Caco-2 (cell line): ENCODE measurements around the gene UST. TPM values are rescaled to one million over a fixed set of nuclear protein-coding genes. Genes with fewer than 3 reads are reported as not detected.

ENCODE experiments used
- BruUV-seq: library from RNA; stranded (reverse); fragments of 400-500 nt; replicated peaks from 2 replicates; lab custom pipeline; 2021; lab: Mats Ljungman, UMichigan
- CTCF ChIA-PET: fragments of 300-600 bp; sonication (Branson Sonifier 250); formaldehyde crosslinking; loops from one replicate; lab custom pipeline; 2022; ENCODE audit warnings: antibody characterized with exemption; lab: Charles Lee
- POLR2A ChIA-PET: fragments of 300-600 bp; sonication (Branson Sonifier 250); formaldehyde crosslinking; loops from one replicate; lab custom pipeline; 2022; ENCODE audit warnings: antibody characterized with exemption; lab: Charles Lee
- DNase-seq, 2 experiments: peaks; one replicate each; pipeline versions ENCODE4 v3.0.0 to v3.0.0-alpha.2; 2020 to 2022
- H3K27me3 ChIP-seq: replicated peaks from 2 replicates; pipeline ENCODE4 v1.6.0; 2011; ENCODE audit warnings: low read length; ENCODE audit not compliant: control insufficient read depth, insufficient read depth
- H3K36me3 ChIP-seq: 2 replicates; pipeline ENCODE4 v1.5.1; 2011; ENCODE audit warnings: low read length; ENCODE audit not compliant: control insufficient read depth, insufficient read depth
- H3K4me1 ChIP-seq: fragments of 250-450 bp; sonication (Bioruptor Pico); 2 replicates; pipeline ENCODE4 v1.5.1; 2020; ENCODE audit warnings: mild to moderate bottlenecking
- H3K4me3 ChIP-seq: 2 replicates; pipeline ENCODE4 v1.5.1; 2011; ENCODE audit warnings: low read depth, mild to moderate bottlenecking, control low read depth, low read length
- H3K9me3 ChIP-seq: fragments of 250-450 bp; sonication (Bioruptor Pico); 2 replicates; pipeline ENCODE4 v1.5.1; 2020; ENCODE audit warnings: mild to moderate bottlenecking, moderate library complexity
- H3K27ac Mint-ChIP-seq: one replicate; pipeline ENCODE4 v1.8.0; 2022; ENCODE audit warnings: mixed read lengths; ENCODE audit not compliant: unreplicated experiment
- H3K27me3 Mint-ChIP-seq: one replicate; pipeline ENCODE4 v1.8.0; 2022; ENCODE audit warnings: mixed read lengths; ENCODE audit not compliant: insufficient read depth, unreplicated experiment
- H3K36me3 Mint-ChIP-seq: one replicate; pipeline ENCODE4 v1.8.0; 2022; ENCODE audit warnings: mild to moderate bottlenecking, mixed read lengths; ENCODE audit not compliant: insufficient read depth, unreplicated experiment
- H3K4me1 Mint-ChIP-seq: one replicate; pipeline ENCODE4 v1.8.0; 2022; ENCODE audit warnings: low read depth, mixed read lengths; ENCODE audit not compliant: unreplicated experiment
- H3K4me3 Mint-ChIP-seq: one replicate; pipeline ENCODE4 v1.8.0; 2022; ENCODE audit warnings: mild to moderate bottlenecking, moderate library complexity, mixed read lengths; ENCODE audit not compliant: unreplicated experiment
- H3K9me3 Mint-ChIP-seq: one replicate; pipeline ENCODE4 v1.8.0; 2022; ENCODE audit warnings: mixed read lengths; ENCODE audit not compliant: unreplicated experiment
- CTCF ChIP-seq, 2 experiments: fragments of 200-600 bp in 1 of 2; IDR thresholded peaks; 1 replicate in 1 of 2; 2 replicates in 1 of 2; pipeline versions ENCODE4 v1.5.1 to v1.8.0; 2011 to 2022; ENCODE audit warnings: antibody characterized with exemption in 1 of 2, control low read depth in 1 of 2, inconsistent platforms in 1 of 2, low read depth in 1 of 2, low read length in 1 of 2, mild to moderate bottlenecking in 1 of 2, moderate library complexity in 1 of 2; ENCODE audit not compliant: insufficient read depth in 1 of 2, severe bottlenecking in 1 of 2, unreplicated experiment in 1 of 2
- intact Hi-C: fragments of 100-400 bp; cut with micrococcal nuclease; formaldehyde crosslinking; loops from one replicate; pipeline ENCODE4 v1.10.0; 2022; ENCODE audit not compliant: unreplicated experiment
- total RNA-seq: library from RNA; stranded (reverse); gene quantifications from 2 replicates; pipeline ENCODE4 v1.2.3, GENCODE V29; 2022

Gene UST
- total RNA-seq, 1 experiment from 2014 or later, result not detected

GRCh38 chr6:148713921-148714320 lies 32.9 kb upstream of the UST start:
- ChIA-PET POLR2A (no interaction called here), CTCF (no interaction called here)
- H3K4me3 Mint-ChIP-seq, result no peak overlapping the region
- H3K9me3 Mint-ChIP-seq, result peaks cover 11% of the 10 kb centered on the region
- H3K27ac Mint-ChIP-seq, result no peak overlapping the region
- intact Hi-C loops, result no loop called here
- no peak overlapping the region for H3K4me3 ChIP-seq
- H3K27me3 ChIP-seq, result no peaks in the 10 kb centered on the region
- H3K9me3 ChIP-seq, result peaks cover 5% of the 10 kb centered on the region; the same call in 1 of the 2 replicates
- H3K36me3 Mint-ChIP-seq, result no peaks in the 10 kb centered on the region
- no peaks in the 10 kb centered on the region for H3K36me3 ChIP-seq
- BruUV-seq, result no TSS peak
- no peak for DNase-seq
- no peaks in the 10 kb centered on the region for H3K4me1 ChIP-seq
- TF ChIP-seq CTCF (IDR thresholded peaks at IDR 0.05; ENCODE audit: insufficient read depth in 1 of 2, low read depth in 1 of 2, low read length in 1 of 2, severe bottlenecking in 1 of 2, unreplicated experiment in 1 of 2), result no peak
- peaks cover 11% of the 10 kb centered on the region for H3K27me3 Mint-ChIP-seq
- no peaks in the 10 kb centered on the region for H3K4me1 Mint-ChIP-seq

- no peak for TF ChIP-seq CTCF (IDR thresholded peaks at IDR 0.05; ENCODE audit: insufficient read depth in 1 of 2, low read depth in 1 of 2, low read length in 1 of 2, severe bottlenecking in 1 of 2, unreplicated experiment in 1 of 2)
- H3K9me3 ChIP-seq, result peaks cover 5% of the 10 kb centered on the region; the same call in 1 of the 2 replicates
- Mint-ChIP-seq H3K27me3 (peaks cover 22% of the 10 kb centered on the region), H3K36me3 (no peaks in the 10 kb centered on the region), H3K4me3 (no peak overlapping the region), H3K9me3 (peaks cover 11% of the 10 kb centered on the region), H3K27ac (no peak overlapping the region), H3K4me1 (no peaks in the 10 kb centered on the region)
- no peak for DNase-seq
- ChIA-PET POLR2A (no interaction called here), CTCF (no interaction called here)
- H3K4me3 ChIP-seq, result no peak overlapping the region
- H3K27me3 ChIP-seq, result no peaks in the 10 kb centered on the region
- H3K36me3 ChIP-seq, result no peaks in the 10 kb centered on the region
- no peaks in the 10 kb centered on the region for H3K4me1 ChIP-seq
- BruUV-seq, result no TSS peak
- intact Hi-C loops, result no loop called here
These were observed 30.0 kb upstream of the UST start for GRCh38 chr6:148716811-148717210.

GRCh38 chr6:148720406-148720805 lies 26.4 kb upstream of the UST start:
- intact Hi-C loops, result no loop called here
- no peak for TF ChIP-seq CTCF (IDR thresholded peaks at IDR 0.05; ENCODE audit: insufficient read depth in 1 of 2, low read depth in 1 of 2, low read length in 1 of 2, severe bottlenecking in 1 of 2, unreplicated experiment in 1 of 2)
- CTCF ChIA-PET, result no interaction called here
- no peak overlapping the region for H3K27ac Mint-ChIP-seq
- Histone ChIP-seq H3K9me3 (no peaks in the 10 kb centered on the region), H3K27me3 (no peaks in the 10 kb centered on the region), H3K4me3 (no peak overlapping the region), H3K36me3 (no peaks in the 10 kb centered on the region), H3K4me1 (no peaks in the 10 kb centered on the region)
- no peak for DNase-seq
- H3K36me3 Mint-ChIP-seq, result no peaks in the 10 kb centered on the region
- BruUV-seq, result no TSS peak
- no peaks in the 10 kb centered on the region for H3K9me3 Mint-ChIP-seq
- POLR2A ChIA-PET, result no interaction called here
- H3K4me1 Mint-ChIP-seq, result no peaks in the 10 kb centered on the region
- H3K27me3 Mint-ChIP-seq, result peaks cover 25% of the 10 kb centered on the region
- H3K4me3 Mint-ChIP-seq, result no peak overlapping the region
